ENCODE results near the gene ZBED2.

ZBED2 gene

DNA sequence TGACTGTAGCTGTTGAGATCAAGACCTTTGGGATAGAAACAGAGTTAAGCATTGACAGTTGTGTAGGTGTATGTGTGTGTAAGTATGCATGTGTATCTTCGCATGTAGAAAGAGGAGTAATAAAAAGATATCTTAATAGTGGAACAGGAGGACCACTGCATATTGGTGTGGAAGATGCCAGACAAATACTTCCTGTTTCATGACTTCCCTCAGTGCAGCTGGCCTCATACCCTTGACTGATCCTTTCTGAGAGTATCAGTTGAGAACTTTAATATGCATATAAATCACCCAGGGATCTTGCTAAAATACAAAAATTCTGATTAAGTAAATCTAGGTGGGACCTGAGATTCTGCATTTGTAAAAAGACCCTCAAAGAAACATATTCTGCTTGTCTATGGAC lies 8.5 kb upstream of the ZBED2 start:
- no peak for DNase-seq (ENCODE audit: low read depth)

- no peak for DNase-seq (ENCODE audit: low read depth)
These were observed 6.7 kb upstream of the ZBED2 start for GRCh38 chr3:111601810-111602209.

GRCh38 chr3:111598552-111598951 lies 3.4 kb upstream of the ZBED2 start:
- DNase-seq (ENCODE audit: low read depth) = no peak

DNA sequence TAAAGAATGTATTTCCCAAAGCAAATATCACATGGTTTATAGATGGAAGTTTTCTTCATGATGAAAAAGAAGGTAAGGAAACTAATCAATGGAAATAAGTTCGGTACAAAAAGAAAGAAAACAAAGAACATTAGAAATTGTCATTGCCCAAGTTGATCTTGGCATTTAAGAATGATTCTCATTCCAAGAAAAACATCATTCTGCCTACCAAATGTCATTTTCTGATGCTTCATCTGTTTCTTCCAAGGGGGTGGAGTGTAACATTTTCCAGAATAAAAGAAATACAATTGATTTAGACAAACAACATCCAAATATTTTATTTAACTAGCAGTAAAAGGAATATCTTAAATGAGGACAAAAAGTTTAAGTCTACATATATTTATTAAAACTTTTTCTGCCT lies 3.0 kb upstream of the ZBED2 start:
- DNase-seq (ENCODE audit: low read depth) = no peak

- peak; percentile 46 for DNase-seq (ENCODE audit: low read depth)
These were observed 1.2 kb upstream of the ZBED2 start for GRCh38 chr3:111596328-111596727.

- DNase-seq (ENCODE audit: low read depth) = no peak
These were observed 365 bp downstream of the ZBED2 start for GRCh38 chr3:111594781-111595180.

DNA sequence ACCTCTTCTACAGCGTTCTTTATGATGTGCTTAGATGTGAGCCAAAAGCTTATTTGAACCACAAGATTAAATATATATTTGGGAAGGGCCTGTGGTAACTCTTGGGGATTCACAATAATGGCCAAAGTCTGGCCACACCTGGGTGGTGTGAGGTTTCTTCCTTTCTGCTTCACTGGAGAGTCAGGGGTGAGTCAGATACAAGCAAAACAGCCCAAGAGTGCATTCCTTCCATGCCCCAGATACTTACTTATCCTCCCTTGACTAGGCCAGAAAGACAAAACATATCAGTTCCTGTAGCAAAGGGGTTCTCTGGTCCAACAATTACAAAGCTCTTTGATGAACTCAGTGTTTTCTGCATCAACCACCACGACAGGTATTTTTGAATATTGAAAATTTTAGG lies 941 bp downstream of the ZBED2 start:
- DNase-seq (ENCODE audit: low read depth) = peak; percentile 90

- no peak for DNase-seq (ENCODE audit: low read depth)
These were observed 1.5 kb downstream of the ZBED2 start for GRCh38 chr3:111593666-111594065.

DNA sequence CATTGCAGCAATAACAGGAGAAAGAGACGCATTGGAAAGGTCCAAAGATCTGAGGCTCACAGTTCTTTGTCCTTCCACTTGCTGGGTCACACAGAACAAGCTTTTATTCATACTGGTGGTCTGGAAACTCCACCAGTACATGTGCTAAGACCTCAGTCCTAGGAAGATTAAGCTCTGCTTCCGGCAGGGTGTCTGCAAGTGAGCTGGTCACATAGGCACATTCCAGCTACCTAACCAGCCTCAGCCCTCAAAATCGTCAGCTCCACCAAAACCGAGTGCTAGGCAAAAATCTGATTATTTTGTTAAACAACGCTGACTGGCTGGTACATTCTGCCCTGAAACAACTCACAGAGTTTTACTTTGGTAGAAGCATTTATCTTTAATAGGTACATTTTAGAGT lies 2.2 kb downstream of the ZBED2 start:
- DNase-seq (ENCODE audit: low read depth) = peak; percentile 32

- peak; percentile 30 for DNase-seq (ENCODE audit: low read depth)
These were observed 3.0 kb downstream of the ZBED2 start for GRCh38 chr3:111592143-111592542.

DNA sequence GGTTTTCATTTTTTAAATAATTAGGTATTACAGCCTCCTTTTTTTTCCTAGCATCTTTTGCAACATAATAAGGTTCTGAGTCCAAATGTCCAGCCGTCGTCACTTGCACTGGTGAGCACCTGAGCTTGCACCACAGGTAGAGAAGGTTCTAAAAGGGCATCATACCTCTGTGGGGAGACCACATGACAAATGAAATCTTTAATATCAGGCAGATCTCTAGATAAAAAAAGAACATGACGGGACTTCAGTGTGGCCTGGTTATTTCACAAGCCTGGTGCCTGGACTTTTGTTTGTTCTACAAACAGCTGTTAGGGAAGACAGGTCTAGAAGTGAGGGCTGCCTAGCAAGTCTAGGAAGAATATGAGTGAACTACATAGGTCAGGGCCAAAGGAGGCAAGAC lies 3.6 kb downstream of the ZBED2 start:
- peak; percentile 23 for DNase-seq (ENCODE audit: low read depth)

- no peak for DNase-seq (ENCODE audit: low read depth)
These were observed 5.0 kb downstream of the ZBED2 start for GRCh38 chr3:111590143-111590491.

- DNase-seq (ENCODE audit: low read depth) = peak; percentile 29
These were observed 5.6 kb downstream of the ZBED2 start for GRCh38 chr3:111589303-111590142.

DNA sequence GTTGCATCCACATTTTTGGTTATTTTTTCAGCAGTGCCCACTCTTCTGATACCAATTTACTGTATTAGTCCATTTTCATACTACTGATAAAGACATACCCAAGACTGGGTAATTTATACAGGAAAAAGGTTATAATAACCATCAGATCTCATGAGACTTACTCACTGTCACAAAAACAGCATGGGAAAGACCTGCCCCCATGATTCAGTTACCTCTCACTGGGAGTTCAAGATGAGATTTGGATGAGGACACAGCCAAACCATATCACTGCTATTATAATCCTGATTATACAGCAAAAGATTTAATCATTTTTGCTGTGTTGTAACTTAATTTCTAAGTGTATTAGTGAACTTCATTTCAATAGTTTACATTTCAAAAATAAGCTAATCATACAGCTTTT lies 6.6 kb downstream of the ZBED2 start:
- DNase-seq (ENCODE audit: low read depth) = peak; percentile 15

DNA sequence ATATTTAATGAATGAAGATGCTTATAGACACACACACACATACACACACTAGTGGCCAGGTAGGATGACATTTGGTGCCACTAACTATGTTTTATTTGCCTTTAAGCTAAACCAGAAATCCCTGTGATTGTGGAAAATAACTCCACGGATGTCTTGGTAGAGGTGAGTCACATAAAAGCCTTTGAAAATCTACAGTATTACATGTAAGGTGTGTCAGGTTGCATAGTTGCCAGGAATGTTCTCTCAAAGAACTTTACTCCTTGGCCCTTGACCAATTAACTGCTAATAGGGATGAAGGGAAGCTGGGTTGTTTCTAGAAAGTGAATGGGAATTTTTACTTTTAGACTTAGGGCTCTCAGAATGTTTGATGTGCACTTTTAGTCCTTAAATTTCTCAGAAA lies 9.9 kb downstream of the ZBED2 start:
- peak; percentile 43 for DNase-seq (ENCODE audit: low read depth)

- no peak for DNase-seq (ENCODE audit: low read depth)
These were observed 10.4 kb downstream of the ZBED2 start for GRCh38 chr3:111584744-111585143.

DNA sequence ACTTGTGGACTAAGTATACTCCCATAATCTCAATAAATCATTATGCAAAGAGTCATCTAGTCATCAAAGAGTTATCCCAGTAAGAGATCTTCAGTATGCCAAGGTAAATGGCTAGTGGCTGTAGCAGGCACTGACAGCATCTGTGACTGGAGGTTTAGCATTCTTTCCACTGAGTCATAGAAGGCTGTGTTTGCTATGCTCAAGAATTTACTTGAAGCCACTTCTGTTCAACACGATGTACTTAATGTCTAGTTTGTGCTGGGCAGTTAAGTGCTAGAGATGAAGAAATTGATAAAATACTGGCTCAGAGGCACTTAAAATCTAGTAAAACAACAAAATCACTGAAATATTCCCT lies 13.0 kb downstream of the ZBED2 start:
- peak; percentile 96 for DNase-seq (ENCODE audit: low read depth)

GRCh38 chr3:111581403-111582119 lies 13.6 kb downstream of the ZBED2 start:
- DNase-seq (ENCODE audit: low read depth) = no peak

DNA sequence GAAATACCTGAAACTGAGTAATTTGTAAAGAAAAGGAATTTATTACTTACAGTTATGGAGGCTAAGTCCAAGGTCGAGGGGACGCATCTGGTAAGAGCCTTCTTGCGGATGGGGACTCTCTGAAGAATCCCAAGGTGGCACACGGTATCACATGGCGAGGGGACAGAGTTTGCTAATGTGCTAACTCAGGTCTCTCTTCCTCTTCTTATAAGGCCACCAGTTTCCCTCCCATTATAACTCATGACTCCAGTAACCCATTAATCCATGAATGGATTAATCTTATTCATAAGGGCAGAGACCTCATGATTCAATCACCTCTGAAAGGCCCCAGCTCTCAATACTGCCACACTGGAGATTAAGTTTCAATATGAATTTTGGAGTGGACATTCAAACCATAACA lies 15.7 kb downstream of the ZBED2 start:
- DNase-seq (ENCODE audit: low read depth) = no peak

DNA sequence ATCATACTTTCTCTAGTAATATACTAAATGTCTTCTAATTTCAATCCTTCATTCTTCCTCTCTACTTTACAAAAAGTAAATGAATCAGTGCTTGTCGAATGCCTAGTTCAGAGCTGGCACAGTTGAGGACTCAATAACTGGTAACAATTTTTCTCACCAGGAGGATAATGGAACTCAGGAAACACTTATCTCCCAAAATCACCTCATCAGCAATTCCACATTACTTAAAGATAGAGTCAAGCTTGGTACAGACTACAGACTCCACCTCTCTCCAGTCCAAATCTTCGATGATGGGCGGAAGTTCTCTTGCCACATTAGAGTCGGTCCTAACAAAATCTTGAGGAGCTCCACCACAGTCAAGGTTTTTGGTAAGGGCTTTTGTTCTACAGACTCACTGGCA lies 16.3 kb downstream of the ZBED2 start:
- DNase-seq (ENCODE audit: low read depth) = no peak

- peak; percentile 91 for DNase-seq (ENCODE audit: low read depth)
These were observed 17.1 kb downstream of the ZBED2 start for GRCh38 chr3:111577798-111578685.

- DNase-seq (ENCODE audit: low read depth) = no peak
These were observed 18.0 kb downstream of the ZBED2 start for GRCh38 chr3:111577113-111577512.
